Measurements from ENCODE around the gene ZNF691. TPM values are rescaled to one million over a fixed set of nuclear protein-coding genes. Genes with fewer than 3 reads are reported as not detected.
"Not testable (repeated sequence)": the region's sequence is repeated elsewhere in the genome, so short reads cannot be mapped to it uniquely, and the experiment has no call there.

The ZNF691 gene
- total RNA-seq, 1 experiment from 2014 or later: 9.3 TPM

DNA sequence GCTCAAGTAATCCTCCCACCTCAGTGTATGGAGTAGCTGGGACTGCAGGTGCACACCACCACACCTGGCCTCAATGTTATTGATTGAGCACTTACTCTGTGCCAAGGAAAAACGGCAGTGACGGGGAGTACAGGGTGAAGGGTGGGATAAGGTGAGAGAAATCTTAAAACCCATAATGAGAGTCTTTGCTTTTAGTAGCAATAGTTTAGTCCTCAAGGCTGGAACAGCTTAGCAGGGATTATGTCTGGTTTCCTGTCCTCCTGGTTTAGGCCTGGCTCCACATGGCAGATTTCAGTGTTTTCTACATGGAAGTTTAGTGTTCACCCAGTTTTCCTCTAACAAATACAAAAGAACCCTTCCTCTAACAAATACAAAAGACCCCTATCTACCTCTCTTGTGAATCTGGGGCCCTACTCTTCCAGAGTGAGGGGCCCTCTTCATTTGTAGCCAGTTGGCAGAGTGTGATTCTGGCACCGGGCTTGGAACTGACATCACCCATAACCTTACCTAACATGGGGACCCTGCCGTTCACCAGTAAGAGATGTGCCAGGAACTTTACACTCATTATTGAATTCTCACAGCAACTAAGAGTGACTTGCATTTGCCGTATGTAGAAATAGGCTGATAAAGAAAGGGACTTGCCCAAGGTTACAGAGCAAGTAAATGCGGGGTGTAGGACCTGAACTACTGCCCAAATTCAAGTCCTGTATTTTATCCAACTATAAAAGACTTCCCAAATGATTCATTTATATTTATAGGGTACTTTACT lies 6.9 kb downstream of the ZNF691 start:
- DNase-seq (ENCODE audit: extremely low read depth, low read depth): no peak

GRCh38 chr1:42856554-42856953 lies 10.1 kb downstream of the ZNF691 start:
- not testable (repeated sequence) for DNase-seq (ENCODE audit: extremely low read depth, low read depth)

GRCh38 chr1:42859366-42859765 lies 13.0 kb downstream of the ZNF691 start:
- DNase-seq (ENCODE audit: extremely low read depth, low read depth): not testable (repeated sequence)

DNA sequence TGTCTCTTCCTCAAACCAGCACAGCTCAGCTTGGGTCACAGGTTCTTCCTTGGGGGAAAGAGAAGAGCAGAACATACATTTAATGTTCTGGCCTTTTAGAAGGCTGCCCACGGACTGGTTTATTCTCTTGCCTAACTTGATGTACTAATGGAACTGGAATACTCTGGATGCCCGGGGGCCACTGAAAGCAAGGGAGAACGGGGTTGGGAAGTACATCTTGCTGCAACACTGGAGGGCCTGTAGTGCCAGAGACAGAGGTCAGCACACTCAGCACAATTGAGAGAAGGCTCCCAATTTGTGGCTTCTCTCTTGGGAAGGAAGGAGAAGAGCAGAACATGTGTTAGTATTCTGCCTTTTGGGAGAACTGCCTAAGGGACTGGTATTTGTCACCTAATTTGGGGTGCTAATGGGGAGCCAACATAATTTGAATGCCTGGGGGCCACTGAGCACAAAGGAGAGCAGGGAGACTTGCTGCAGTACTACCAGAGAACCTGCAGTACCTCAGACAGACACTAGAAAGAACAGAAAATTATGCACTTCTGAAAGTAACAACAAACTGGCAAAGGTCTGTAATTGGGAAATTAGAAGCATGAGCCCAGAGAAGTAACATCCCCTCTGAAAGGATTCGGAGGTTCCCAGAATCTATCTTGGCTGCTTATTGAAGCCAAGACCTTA lies 14.1 kb downstream of the ZNF691 start:
- DNase-seq (ENCODE audit: extremely low read depth, low read depth): no peak

DNA sequence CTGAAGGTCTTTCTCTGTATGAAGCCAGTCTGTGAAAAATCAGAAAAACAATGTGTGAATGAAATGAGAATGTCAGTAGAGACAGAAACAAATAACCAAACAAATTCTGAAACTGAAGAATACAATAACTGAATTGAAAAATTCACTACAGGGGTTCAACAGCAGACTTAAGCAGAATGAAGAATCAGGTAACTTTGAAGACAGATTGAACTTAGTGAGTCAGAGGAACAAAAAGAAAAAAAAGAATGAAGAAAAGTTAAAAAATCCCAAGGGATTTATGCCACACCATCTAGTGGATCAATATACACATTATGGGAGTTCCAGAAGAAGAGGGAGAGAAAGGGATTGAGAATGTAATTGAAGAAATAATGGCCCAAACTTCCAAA lies 14.6 kb downstream of the ZNF691 start:
- DNase-seq (ENCODE audit: extremely low read depth, low read depth): no peak

DNA sequence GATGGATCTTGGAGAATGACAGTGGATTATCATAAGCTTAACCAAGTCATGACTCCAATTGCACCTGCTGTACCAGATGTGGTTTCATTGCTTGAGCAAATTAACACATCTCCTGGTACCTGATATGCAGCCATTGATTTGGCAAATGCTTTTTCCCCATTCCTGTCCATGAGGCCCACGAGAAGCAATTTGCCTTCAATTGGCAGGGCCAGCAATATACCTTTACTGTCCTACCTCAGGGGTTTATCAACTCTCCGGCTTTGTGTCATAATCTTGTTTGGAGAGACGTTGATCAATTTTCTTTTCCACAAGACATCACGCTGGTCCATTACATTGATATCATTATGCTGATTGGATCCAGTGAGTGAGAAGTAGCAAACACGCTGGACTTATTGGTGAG lies 20.1 kb downstream of the ZNF691 start:
- no peak for DNase-seq (ENCODE audit: extremely low read depth, low read depth)

DNA sequence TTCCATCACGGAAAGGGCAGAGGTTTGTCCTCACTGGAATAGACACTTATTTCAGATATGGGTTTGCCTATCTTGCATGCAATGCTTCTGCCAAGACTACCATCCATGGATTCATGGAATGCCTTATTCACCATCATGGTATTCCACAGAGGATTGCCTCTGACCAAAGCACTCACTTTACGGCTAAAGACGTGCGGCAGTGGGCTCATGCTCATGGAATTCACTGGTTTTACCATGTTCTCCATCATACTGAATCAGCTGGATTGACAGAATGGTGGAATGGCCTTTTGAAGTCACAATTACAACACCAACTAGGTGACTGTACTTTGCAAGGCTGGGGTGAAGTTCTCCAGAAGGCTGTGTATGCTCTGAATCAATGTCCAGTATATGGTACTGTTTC lies 22.1 kb downstream of the ZNF691 start:
- DNase-seq (ENCODE audit: extremely low read depth, low read depth): not testable (repeated sequence)

- not testable (repeated sequence) for DNase-seq (ENCODE audit: extremely low read depth, low read depth)
Measured at GRCh38 chr1:42869254-42869653, 22.8 kb downstream of the ZNF691 start.

DNA sequence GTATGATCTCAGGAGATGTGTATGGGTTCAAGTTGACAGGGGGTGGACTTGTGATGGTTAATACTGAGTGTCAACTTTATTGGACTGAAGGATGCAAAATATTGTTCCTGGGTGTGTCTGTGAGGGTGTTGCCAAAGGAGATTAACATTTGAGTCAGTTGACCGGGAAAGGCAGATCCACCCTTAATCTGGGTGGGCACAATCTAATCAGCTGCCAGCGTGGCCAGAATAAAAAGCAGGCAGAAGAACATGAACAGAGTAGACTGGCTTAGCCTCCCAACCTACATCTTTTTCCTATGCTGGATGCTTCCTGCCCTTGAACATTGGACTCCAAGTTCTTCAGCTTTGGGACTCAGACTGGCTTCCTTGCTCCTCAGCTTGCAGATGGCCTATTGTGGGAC lies 23.3 kb downstream of the ZNF691 start:
- DNase-seq (ENCODE audit: extremely low read depth, low read depth): not testable (repeated sequence)

GRCh38 chr1:42873108-42873507 lies 26.7 kb downstream of the ZNF691 start:
- not testable (repeated sequence) for DNase-seq (ENCODE audit: extremely low read depth, low read depth)

DNA sequence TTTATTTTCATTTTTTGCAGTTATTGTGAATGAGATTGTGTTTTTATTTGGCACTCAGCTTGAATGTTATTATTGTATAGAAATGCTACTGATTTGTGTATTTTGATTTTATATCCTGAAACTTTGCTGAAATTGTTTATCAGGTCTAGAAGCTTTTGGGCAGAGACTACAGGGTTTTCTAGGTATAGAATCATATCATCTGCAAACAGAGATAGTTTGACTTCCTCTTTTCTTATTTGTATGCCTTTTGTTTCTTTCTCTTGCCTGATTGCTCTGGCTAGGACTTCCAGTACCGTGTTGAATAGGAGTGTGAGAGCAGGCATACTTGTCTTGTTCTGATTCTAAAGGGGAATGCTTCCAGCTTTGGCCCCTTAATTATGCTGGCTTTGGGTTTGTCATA lies 27.3 kb downstream of the ZNF691 start:
- DNase-seq (ENCODE audit: extremely low read depth, low read depth): no peak

DNA sequence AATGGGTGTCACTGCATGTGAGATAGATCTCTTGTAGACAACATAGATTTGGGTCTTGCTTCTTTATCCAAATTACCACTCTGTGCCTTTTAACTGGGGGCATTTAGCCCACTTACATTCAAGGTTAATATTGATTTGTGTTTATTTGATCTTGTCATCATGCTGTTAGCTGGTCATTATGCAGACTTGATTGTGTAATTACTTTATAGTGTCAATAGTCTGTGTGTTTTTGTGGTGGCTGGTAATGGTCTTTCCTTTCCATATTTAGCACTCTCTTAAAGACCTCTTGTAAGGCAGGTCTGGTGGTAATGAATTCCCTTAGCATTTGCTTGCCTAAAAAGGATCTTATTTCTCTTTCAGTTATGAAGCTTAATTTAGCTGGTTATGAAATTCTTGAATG lies 29.6 kb downstream of the ZNF691 start:
- no peak for DNase-seq (ENCODE audit: extremely low read depth, low read depth)

- DNase-seq (ENCODE audit: extremely low read depth, low read depth): no peak
Measured at GRCh38 chr1:42877380-42877779, 31.0 kb downstream of the ZNF691 start.

DNA sequence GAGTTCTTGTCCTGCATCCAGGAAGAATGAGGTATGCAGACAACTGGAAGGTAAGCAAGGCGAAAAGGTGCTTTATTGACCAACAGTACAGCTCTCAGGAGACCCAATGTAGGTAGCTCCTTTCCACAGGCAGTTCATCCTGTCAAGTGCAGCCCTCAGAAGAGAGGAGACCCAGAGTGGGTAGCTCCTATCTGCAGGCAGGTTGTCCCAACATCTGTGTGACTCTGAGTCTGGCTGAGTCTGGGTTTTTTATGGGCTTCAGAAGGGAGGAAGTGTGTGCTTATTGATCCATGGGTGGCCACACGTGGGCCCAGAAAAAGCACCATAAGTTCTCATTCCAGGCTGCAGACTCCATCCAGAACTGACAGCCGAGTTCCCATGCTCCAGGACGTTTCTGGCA lies 34.0 kb downstream of the ZNF691 start:
- DNase-seq (ENCODE audit: extremely low read depth, low read depth): no peak

- DNase-seq (ENCODE audit: extremely low read depth, low read depth): no peak
Measured at GRCh38 chr1:42886046-42886739, 39.8 kb downstream of the ZNF691 start.

DNA sequence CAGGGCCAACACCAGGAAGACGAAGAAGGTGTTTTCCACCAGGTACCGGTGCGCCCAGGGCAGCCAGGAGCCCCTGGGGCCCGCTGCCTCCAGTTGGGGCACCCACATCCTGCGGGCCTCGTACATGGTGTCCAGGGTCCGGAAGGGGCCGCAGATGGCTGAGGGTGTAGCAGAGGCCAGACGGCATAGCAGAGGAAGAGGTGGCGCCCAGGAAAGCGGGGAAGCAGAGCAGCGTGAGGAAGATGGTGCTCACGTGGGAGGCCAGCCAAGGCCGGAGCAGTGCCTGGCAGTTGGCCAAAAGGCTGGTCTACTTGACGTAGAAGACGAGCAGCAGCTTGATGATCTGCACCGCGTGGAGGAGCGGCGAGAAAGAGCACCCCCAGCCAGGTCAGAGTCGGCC lies 40.4 kb downstream of the ZNF691 start:
- DNase-seq (ENCODE audit: extremely low read depth, low read depth): no peak

- DNase-seq (ENCODE audit: extremely low read depth, low read depth): no peak
Measured at GRCh38 chr1:42887366-42887765, 41.0 kb downstream of the ZNF691 start.

- no peak for DNase-seq (ENCODE audit: extremely low read depth, low read depth)
Measured at GRCh38 chr1:42888013-42888633, 41.7 kb downstream of the ZNF691 start.

DNA sequence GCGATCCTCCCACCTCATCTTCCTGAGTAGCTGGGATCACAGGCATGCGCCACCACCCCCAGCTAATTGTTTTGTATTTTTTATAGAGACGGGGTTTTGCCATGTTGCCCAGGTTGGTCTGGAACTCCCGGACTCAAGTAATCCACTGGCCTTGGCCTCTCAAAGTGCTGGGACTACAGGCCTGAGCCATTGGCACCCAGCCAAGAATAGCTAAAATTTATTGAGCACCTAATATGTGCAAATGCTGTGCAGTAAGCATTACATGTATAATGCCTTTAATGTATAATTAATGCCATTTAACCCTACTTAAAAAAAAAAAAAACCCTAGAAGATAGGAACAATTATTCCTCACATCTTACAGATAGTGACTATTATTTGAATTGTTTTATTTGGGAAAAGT lies 42.9 kb downstream of the ZNF691 start:
- DNase-seq (ENCODE audit: extremely low read depth, low read depth): no peak

DNA sequence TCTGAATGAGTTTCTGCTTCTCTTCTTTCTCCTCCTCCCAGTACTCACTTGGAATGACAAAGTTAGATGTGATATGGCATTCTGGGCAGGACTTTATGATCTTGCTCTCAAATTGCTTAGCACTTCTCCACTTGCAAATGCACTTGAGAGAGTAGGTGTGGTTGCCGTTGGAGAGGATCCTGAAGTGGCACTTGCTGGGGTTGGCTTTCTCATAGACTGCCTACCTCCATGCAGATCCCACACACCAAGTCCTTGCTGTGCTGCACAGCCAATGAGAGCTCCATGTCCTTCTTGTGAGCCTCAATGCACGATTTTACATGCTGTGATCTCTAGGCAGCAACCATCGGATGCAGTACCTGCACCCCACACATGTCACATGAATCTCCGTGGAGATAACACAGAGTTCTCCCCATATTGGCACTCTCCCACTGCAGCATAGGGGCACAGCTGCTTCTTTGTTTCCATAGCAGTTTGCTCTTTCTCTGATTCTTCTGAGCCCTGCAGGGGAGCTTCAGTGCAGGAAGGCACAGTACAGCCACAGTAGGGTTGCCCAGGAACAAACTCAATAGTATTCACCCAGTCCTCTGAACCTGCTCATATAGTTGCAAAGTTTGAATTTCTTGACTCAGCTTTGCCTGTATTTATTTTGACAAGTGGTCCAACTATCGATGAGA lies 45.2 kb downstream of the ZNF691 start:
- no peak for DNase-seq (ENCODE audit: extremely low read depth, low read depth)

GRCh38 chr1:42899960-42900359 lies 53.5 kb downstream of the ZNF691 start:
- not testable (repeated sequence) for DNase-seq (ENCODE audit: extremely low read depth, low read depth)

All from NCI-H460 (cell line).